Fibroblast of lung (primary cell): Measurements from ENCODE around the gene HCRTR2. TPM values are rescaled to one million over a fixed set of nuclear protein-coding genes. Genes with fewer than 3 reads are reported as not detected.

Experiments used
- DNase-seq, 2 donors: peaks; one replicate each; pipeline versions ENCODE4 v3.0.0 to v3.0.0-alpha.2; 2010; ENCODE audit warnings: low read depth in 2 of 2
- H2AFZ ChIP-seq: 2 replicates; pipeline ENCODE4 v1.5.1; 2012; ENCODE audit warnings: low read length, control low read depth, inconsistent platforms
- H3K27ac ChIP-seq: 2 replicates; pipeline ENCODE4 v1.5.1; 2011; ENCODE audit warnings: low read length, control low read depth; ENCODE audit not compliant: insufficient read depth
- H3K27me3 ChIP-seq: 2 replicates; pipeline ENCODE4 v1.5.1; 2011; ENCODE audit warnings: mild to moderate bottlenecking, low read length; ENCODE audit not compliant: control insufficient read depth, insufficient read depth
- H3K36me3 ChIP-seq: 2 replicates; pipeline ENCODE4 v1.5.1; 2011; ENCODE audit warnings: low read length; ENCODE audit not compliant: control insufficient read depth, insufficient read depth
- H3K4me1 ChIP-seq: 2 replicates; pipeline ENCODE4 v1.5.1; 2011; ENCODE audit warnings: low read length; ENCODE audit not compliant: control insufficient read depth, insufficient read depth; ENCODE audit errors: extremely low read depth
- H3K4me2 ChIP-seq: 2 replicates; pipeline ENCODE4 v1.5.1; 2011; ENCODE audit warnings: low read length, control low read depth; ENCODE audit not compliant: insufficient read depth; ENCODE audit errors: extremely low read depth
- H3K4me3 ChIP-seq, 4 experiments: fragments of 200-600 bp in 1 of 4; sonication (generic) in 1 of 4; replicated peaks in 1 of 4; 2 replicates each; pipeline ENCODE4 v1.5.1; 2011 to 2016; ENCODE audit warnings: low read length in 4 of 4, low read depth in 3 of 4, mild to moderate bottlenecking in 3 of 4, control low read depth in 2 of 4, inconsistent platforms in 1 of 4, mixed read lengths in 1 of 4; ENCODE audit not compliant: insufficient read depth in 1 of 4; ENCODE audit errors: control extremely low read depth in 1 of 4
- H3K79me2 ChIP-seq: 2 replicates; pipeline ENCODE4 v1.5.1; 2012; ENCODE audit warnings: mild to moderate bottlenecking, low read length, inconsistent platforms; ENCODE audit not compliant: control insufficient read depth, insufficient read depth
- H3K9ac ChIP-seq: 2 replicates; pipeline ENCODE4 v1.5.1; 2011; ENCODE audit warnings: mild to moderate bottlenecking, low read length, control low read depth; ENCODE audit not compliant: insufficient read depth
- H3K9me3 ChIP-seq: 2 replicates; pipeline ENCODE4 v1.5.1; 2012; ENCODE audit warnings: low read depth, low read length; ENCODE audit not compliant: control insufficient read depth, insufficient read depth
- H4K20me1 ChIP-seq: 2 replicates; pipeline ENCODE4 v1.5.1; 2011; ENCODE audit warnings: low read length; ENCODE audit not compliant: control insufficient read depth, insufficient read depth; ENCODE audit errors: extremely low read depth
- CTCF ChIP-seq, 2 donors: IDR thresholded peaks in 1 of 2; conservative IDR thresholded peaks in 1 of 2; 1 replicate in 1 of 2; 2 replicates in 1 of 2; pipeline ENCODE4 v1.5.1; 2011 to 2012; ENCODE audit warnings: low read length in 2 of 2, control low read depth in 1 of 2, inconsistent platforms in 1 of 2, low read depth in 1 of 2, mild to moderate bottlenecking in 1 of 2
- EZH2 ChIP-seq: IDR thresholded peaks from 2 replicates; pipeline ENCODE4 v1.5.1; 2012; ENCODE audit warnings: low read length, control low read depth, mild to moderate bottlenecking; ENCODE audit errors: missing control alignments
- polyA plus RNA-seq, 2 donors: library from polyadenylated mRNA; depleted of rRNA in 1 of 2; stranded (reverse) in 1 of 2; unstranded in 1 of 2; fragments of >200 nt; gene quantifications; 2 replicates each; pipeline ENCODE4 v1.2.1, GENCODE V29; 2011 to 2012; ENCODE audit warnings: missing spikeins in 1 of 2
- total RNA-seq: library from RNA; depleted of rRNA; stranded (reverse); fragments of >200 nt; gene quantifications from 2 replicates; pipeline ENCODE4 v1.2.1, GENCODE V29; 2014

The HCRTR2 gene
- total and polyA plus RNA-seq, 2 donors (not counting 1 experiment from before 2014, with no cell fraction given): not detected

DNA sequence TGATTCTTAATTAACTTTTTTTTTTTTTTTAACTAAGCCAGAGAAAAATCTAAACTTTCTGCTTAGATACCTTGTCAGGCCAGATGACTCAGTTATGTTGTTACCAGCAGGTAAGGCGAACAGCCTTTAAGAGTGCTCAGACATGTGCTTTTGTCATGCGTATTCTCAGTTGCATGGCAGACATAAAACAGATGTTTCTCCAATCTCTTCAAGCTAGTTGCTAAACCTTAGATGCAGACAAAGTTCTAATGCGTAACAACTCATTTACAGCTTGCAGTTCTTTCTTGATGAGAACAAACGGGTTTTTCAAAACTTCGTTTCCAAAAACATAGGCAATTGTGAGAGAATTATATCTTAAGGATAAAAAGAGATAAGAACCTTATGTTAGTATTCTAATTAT lies 103.3 kb downstream of the HCRTR2 start:
- no peak for TF ChIP-seq CTCF (conservative IDR thresholded peaks at IDR 0.05 in 1 of 2, IDR thresholded peaks at IDR 0.05 in 1 of 2; ENCODE audit: low read depth in 1 of 2, low read length in 2 of 2)
- TF ChIP-seq EZH2: no peak
- Histone ChIP-seq H3K79me2 (no peaks in the 10 kb centered on the region), H2AFZ (no peak overlapping the region), H3K9me3 (no peaks in the 10 kb centered on the region), H3K4me2 (no peak overlapping the region), H3K27ac (no peak overlapping the region), H3K36me3 (no peaks in the 10 kb centered on the region), H3K4me1 (no peaks in the 10 kb centered on the region), H3K9ac (no peak overlapping the region), H3K27me3 (no peaks in the 10 kb centered on the region), H3K4me3 (no peak overlapping the region), H4K20me1 (peaks cover 2% of the 10 kb centered on the region)
- DNase-seq: no peak

GRCh38 chr6:55281215-55281614 lies 106.9 kb downstream of the HCRTR2 start:
- no peak overlapping the region for H3K4me2 ChIP-seq
- DNase-seq: no peak
- no peaks in the 10 kb centered on the region for H3K9me3 ChIP-seq
- TF ChIP-seq CTCF (conservative IDR thresholded peaks at IDR 0.05 in 1 of 2, IDR thresholded peaks at IDR 0.05 in 1 of 2; ENCODE audit: low read depth in 1 of 2, low read length in 2 of 2) (no peak), EZH2 (no peak)
- H3K79me2 ChIP-seq: no peaks in the 10 kb centered on the region
- no peak overlapping the region for H3K27ac ChIP-seq
- H3K4me1 ChIP-seq: no peaks in the 10 kb centered on the region
- H3K4me3 ChIP-seq: no peak overlapping the region
- no peaks in the 10 kb centered on the region for H3K36me3 ChIP-seq
- no peaks in the 10 kb centered on the region for H3K27me3 ChIP-seq
- H2AFZ ChIP-seq: no peak overlapping the region
- H3K9ac ChIP-seq: no peak overlapping the region
- H4K20me1 ChIP-seq: peaks cover 2% of the 10 kb centered on the region

DNA sequence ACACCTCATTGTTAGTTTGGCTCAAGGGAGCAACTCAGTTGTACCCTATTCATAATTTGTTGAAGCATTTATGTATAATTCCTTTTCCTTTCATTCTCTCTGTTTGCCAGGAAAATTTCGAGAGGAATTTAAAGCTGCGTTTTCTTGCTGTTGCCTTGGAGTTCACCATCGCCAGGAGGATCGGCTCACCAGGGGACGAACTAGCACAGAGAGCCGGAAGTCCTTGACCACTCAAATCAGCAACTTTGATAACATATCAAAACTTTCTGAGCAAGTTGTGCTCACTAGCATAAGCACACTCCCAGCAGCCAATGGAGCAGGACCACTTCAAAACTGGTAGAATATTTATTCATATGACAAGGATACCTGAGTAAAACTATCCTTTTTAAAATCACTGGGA lies 107.8 kb downstream of the HCRTR2 start:
- H3K79me2 ChIP-seq: no peaks in the 10 kb centered on the region
- no peak overlapping the region for H2AFZ ChIP-seq
- no peaks in the 10 kb centered on the region for H3K4me1 ChIP-seq
- H3K9ac ChIP-seq: no peak overlapping the region
- no peaks in the 10 kb centered on the region for H3K36me3 ChIP-seq
- H4K20me1 ChIP-seq: no peaks in the 10 kb centered on the region
- no peaks in the 10 kb centered on the region for H3K27me3 ChIP-seq
- no peak overlapping the region for H3K4me2 ChIP-seq
- H3K27ac ChIP-seq: no peak overlapping the region
- DNase-seq: no peak
- TF ChIP-seq CTCF (conservative IDR thresholded peaks at IDR 0.05 in 1 of 2, IDR thresholded peaks at IDR 0.05 in 1 of 2; ENCODE audit: low read depth in 1 of 2, low read length in 2 of 2) (no peak), EZH2 (no peak)
- no peak overlapping the region for H3K4me3 ChIP-seq
- H3K9me3 ChIP-seq: no peaks in the 10 kb centered on the region
